ENCODE data around the gene ABCC1.

DNA sequence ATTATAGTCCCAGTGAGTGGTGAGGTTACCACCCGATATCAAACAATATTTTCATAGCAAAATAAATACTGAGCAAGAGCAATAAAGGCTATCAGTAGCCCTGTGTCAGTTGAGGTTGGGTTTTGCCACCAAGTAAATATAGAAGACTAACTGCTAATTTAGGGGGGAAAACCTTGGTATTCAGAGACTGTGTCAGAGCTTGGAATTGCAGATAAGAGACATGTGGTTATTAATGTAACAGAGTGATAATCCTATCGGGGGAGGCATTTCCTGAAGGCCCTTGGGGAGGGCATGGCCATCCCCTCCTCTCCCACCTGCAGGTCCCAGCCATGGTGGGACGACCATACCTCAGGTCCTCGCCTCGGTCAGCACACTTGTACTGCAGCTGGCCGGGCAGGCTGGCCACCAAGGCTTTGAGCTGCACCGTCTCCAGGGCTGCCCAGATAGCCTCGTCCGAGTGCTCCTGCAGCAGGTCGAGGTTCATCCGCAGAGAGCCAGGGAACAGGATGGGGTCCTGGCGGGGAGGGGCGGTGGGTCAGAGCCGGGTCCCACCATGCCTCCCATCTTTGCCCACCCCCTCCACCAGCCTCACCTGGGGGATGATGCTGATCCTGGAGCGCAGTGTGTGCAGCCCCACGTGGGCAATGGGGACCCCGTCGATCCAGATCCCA lies 205.0 kb downstream of the ABCC1 start:
- TF ChIP-seq POLR2A (IDR thresholded peaks at IDR 0.05; ENCODE audit: low read depth, low read length) (no peak), RCOR1 (IDR thresholded peaks at IDR 0.05; ENCODE audit: insufficient replicate concordance, low read length) (no peak), NFE2L2 (IDR thresholded peaks at IDR 0.05; ENCODE audit: low read depth, low read length) (no peak), MXI1 (IDR thresholded peaks at IDR 0.05; ENCODE audit: borderline replicate concordance, low read depth, low read length) (no peak), MAZ (IDR thresholded peaks at IDR 0.05; ENCODE audit: borderline replicate concordance, low read depth, low read length) (no peak), RAD21 (IDR thresholded peaks at IDR 0.05; ENCODE audit: low read length) (no peak), RFX5 (IDR thresholded peaks at IDR 0.05; ENCODE audit: low read depth, low read length) (no peak), FOS (IDR thresholded peaks at IDR 0.05; ENCODE audit: low read depth, low read length) (no peak), MAFK (IDR thresholded peaks at IDR 0.05; ENCODE audit: low read depth, low read length) (no peak), CHD1 (IDR thresholded peaks at IDR 0.05; ENCODE audit: low read depth, low read length) (no peak), BHLHE40 (IDR thresholded peaks at IDR 0.05; ENCODE audit: low read depth, low read length) (no peak)
- TF ChIP-seq, protein P1, sequence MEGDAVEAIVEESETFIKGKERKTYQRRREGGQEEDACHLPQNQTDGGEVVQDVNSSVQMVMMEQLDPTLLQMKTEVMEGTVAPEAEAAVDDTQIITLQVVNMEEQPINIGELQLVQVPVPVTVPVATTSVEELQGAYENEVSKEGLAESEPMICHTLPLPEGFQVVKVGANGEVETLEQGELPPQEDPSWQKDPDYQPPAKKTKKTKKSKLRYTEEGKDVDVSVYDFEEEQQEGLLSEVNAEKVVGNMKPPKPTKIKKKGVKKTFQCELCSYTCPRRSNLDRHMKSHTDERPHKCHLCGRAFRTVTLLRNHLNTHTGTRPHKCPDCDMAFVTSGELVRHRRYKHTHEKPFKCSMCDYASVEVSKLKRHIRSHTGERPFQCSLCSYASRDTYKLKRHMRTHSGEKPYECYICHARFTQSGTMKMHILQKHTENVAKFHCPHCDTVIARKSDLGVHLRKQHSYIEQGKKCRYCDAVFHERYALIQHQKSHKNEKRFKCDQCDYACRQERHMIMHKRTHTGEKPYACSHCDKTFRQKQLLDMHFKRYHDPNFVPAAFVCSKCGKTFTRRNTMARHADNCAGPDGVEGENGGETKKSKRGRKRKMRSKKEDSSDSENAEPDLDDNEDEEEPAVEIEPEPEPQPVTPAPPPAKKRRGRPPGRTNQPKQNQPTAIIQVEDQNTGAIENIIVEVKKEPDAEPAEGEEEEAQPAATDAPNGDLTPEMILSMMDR (conservative IDR thresholded peaks at IDR 0.05; ENCODE audit: low read depth, low read length) = no peak

Measured in IMR-90 (cell line).